Stimulated activated memory B cell treated with anti-CD40 and anti-IgM and Interleukin-4, amounts not matched to agents 10 μg/mL and 1 μg/mL and 100 μg/mL, for 72 hours (primary cell): ENCODE data around the gene SOST.
A peak's percentile ranks its signal among the peaks of the same experiment; 100 is the strongest.

Experiments
- ATAC-seq: fragments of 150-1000 bp; cut with Tn5 transposase; 2 replicates; pipeline ENCODE4 v1.10.0; 2021
- H3K27ac Mint-ChIP-seq: one replicate; pipeline ENCODE4 v1.8.0; 2022; ENCODE audit warnings: mild to moderate bottlenecking, mixed read lengths
- H3K27me3 Mint-ChIP-seq: one replicate; pipeline ENCODE4 v1.8.0; 2022; ENCODE audit warnings: mixed read lengths
- H3K36me3 Mint-ChIP-seq: one replicate; pipeline ENCODE4 v1.8.0; 2022; ENCODE audit warnings: mixed read lengths
- H3K4me1 Mint-ChIP-seq: one replicate; pipeline ENCODE4 v1.8.0; 2022; ENCODE audit warnings: mixed read lengths
- H3K4me3 Mint-ChIP-seq: one replicate; pipeline ENCODE4 v1.8.0; 2022; ENCODE audit warnings: mild to moderate bottlenecking, moderate library complexity, mixed read lengths
- H3K9me3 Mint-ChIP-seq: one replicate; pipeline ENCODE4 v1.8.0; 2022; ENCODE audit warnings: mixed read lengths

Gene SOST

GRCh38 chr17:43782913-43783680 is 24.5 kb upstream of the SOST start:
- no peaks in the 10 kb centered on the region for H3K9me3 Mint-ChIP-seq
- H3K27me3 Mint-ChIP-seq, result peaks cover 46% of the 10 kb centered on the region
- H3K36me3 Mint-ChIP-seq, result no peaks in the 10 kb centered on the region
- peaks cover 8% of the 10 kb centered on the region for H3K4me1 Mint-ChIP-seq
- no peak overlapping the region for H3K27ac Mint-ChIP-seq
- no peak overlapping the region for H3K4me3 Mint-ChIP-seq
- no peak for ATAC-seq

- peak within 1 kb of the TSS; percentile 96 for H3K4me3 Mint-ChIP-seq
- H3K36me3 Mint-ChIP-seq, result peaks cover 2% of the 10 kb centered on the region
- H3K27me3 Mint-ChIP-seq, result peaks cover 41% of the 10 kb centered on the region
- peaks cover 13% of the 10 kb centered on the region for H3K4me1 Mint-ChIP-seq
- H3K9me3 Mint-ChIP-seq, result no peaks in the 10 kb centered on the region
- ATAC-seq, result no peak
- peak within 1 kb of the TSS; percentile 83 for H3K27ac Mint-ChIP-seq
These were observed 21.5 kb upstream of the SOST start, which contains the start of gene CFAP97D1 for GRCh38 chr17:43780135-43780534. Gene CFAP97D1, plus strand, starts transcription at chr17:43780435. Its CDS starts 28 bp downstream, at chr17:43780463.

- ATAC-seq, result peak; percentile 34
These were observed 20.8 kb upstream of the SOST start for GRCh38 chr17:43779145-43780125.

GRCh38 chr17:43778337-43779144 is 19.9 kb upstream of the SOST start, which contains the start of gene DUSP3:
Gene DUSP3, minus strand, starts transcription at chr17:43778977. Its CDS starts 53 bp downstream, at chr17:43778924.
- peak within 1 kb of the TSS; percentile 96 for H3K4me3 Mint-ChIP-seq
- no peaks in the 10 kb centered on the region for H3K9me3 Mint-ChIP-seq
- peak; percentile 96 for ATAC-seq
- peaks cover 14% of the 10 kb centered on the region for H3K36me3 Mint-ChIP-seq
- peaks cover 25% of the 10 kb centered on the region for H3K27me3 Mint-ChIP-seq
- H3K27ac Mint-ChIP-seq, result peak within 1 kb of the TSS; percentile 83
- H3K4me1 Mint-ChIP-seq, result peaks cover 16% of the 10 kb centered on the region

More at GRCh38 chr17:43779145-43780125, 20.8 kb upstream of the SOST start:
- Mint-ChIP-seq H3K9me3 (no peaks in the 10 kb centered on the region), H3K36me3 (peaks cover 6% of the 10 kb centered on the region), H3K4me1 (peaks cover 13% of the 10 kb centered on the region), H3K27ac (peak overlapping the region; percentile 83), H3K27me3 (peaks cover 34% of the 10 kb centered on the region), H3K4me3 (peak overlapping the region; percentile 96)

GRCh38 chr17:43774304-43775250 is 16.0 kb upstream of the SOST start:
- peaks cover 41% of the 10 kb centered on the region for H3K36me3 Mint-ChIP-seq
- H3K27ac Mint-ChIP-seq, result no peak overlapping the region
- no peak overlapping the region for H3K4me3 Mint-ChIP-seq
- no peaks in the 10 kb centered on the region for H3K9me3 Mint-ChIP-seq
- peaks cover 28% of the 10 kb centered on the region for H3K4me1 Mint-ChIP-seq
- H3K27me3 Mint-ChIP-seq, result no peaks in the 10 kb centered on the region
- no peak for ATAC-seq

- Mint-ChIP-seq H3K36me3 (peaks cover 46% of the 10 kb centered on the region), H3K4me3 (no peak overlapping the region), H3K27ac (peak overlapping the region; percentile 78), H3K9me3 (no peaks in the 10 kb centered on the region), H3K4me1 (peaks cover 29% of the 10 kb centered on the region), H3K27me3 (no peaks in the 10 kb centered on the region)
- ATAC-seq, result peak; percentile 31
These were observed 14.5 kb upstream of the SOST start for GRCh38 chr17:43772877-43773648.

- Mint-ChIP-seq H3K27me3 (no peaks in the 10 kb centered on the region), H3K9me3 (no peaks in the 10 kb centered on the region), H3K4me3 (no peak overlapping the region), H3K36me3 (peaks cover 46% of the 10 kb centered on the region), H3K4me1 (peaks cover 25% of the 10 kb centered on the region), H3K27ac (no peak overlapping the region)
- ATAC-seq, result no peak
These were observed 12.9 kb upstream of the SOST start for GRCh38 chr17:43771463-43771862.

GRCh38 chr17:43770957-43771356 is 12.4 kb upstream of the SOST start:
- H3K4me1 Mint-ChIP-seq, result peaks cover 25% of the 10 kb centered on the region

GRCh38 chr17:43769859-43770258 is 11.3 kb upstream of the SOST start:
- ATAC-seq, result no peak
- Mint-ChIP-seq H3K27ac (no peak overlapping the region), H3K27me3 (no peaks in the 10 kb centered on the region), H3K4me1 (peaks cover 25% of the 10 kb centered on the region), H3K4me3 (no peak overlapping the region), H3K9me3 (no peaks in the 10 kb centered on the region), H3K36me3 (peaks cover 41% of the 10 kb centered on the region)

More at GRCh38 chr17:43770957-43771356, 12.4 kb upstream of the SOST start:
- H3K4me3 Mint-ChIP-seq, result no peak overlapping the region
- peaks cover 46% of the 10 kb centered on the region for H3K36me3 Mint-ChIP-seq
- ATAC-seq, result no peak
- H3K27ac Mint-ChIP-seq, result no peak overlapping the region
- H3K27me3 Mint-ChIP-seq, result no peaks in the 10 kb centered on the region
- H3K9me3 Mint-ChIP-seq, result no peaks in the 10 kb centered on the region

- Mint-ChIP-seq H3K27ac (no peak overlapping the region), H3K36me3 (peaks cover 40% of the 10 kb centered on the region), H3K27me3 (no peaks in the 10 kb centered on the region), H3K4me1 (peaks cover 25% of the 10 kb centered on the region), H3K4me3 (no peak overlapping the region), H3K9me3 (no peaks in the 10 kb centered on the region)
- no peak for ATAC-seq
These were observed 10.8 kb upstream of the SOST start for GRCh38 chr17:43769426-43769825.

- no peak for ATAC-seq
- Mint-ChIP-seq H3K27me3 (no peaks in the 10 kb centered on the region), H3K4me1 (peaks cover 25% of the 10 kb centered on the region), H3K27ac (no peak overlapping the region), H3K36me3 (peaks cover 36% of the 10 kb centered on the region), H3K9me3 (no peaks in the 10 kb centered on the region), H3K4me3 (no peak overlapping the region)
These were observed 10.4 kb upstream of the SOST start for GRCh38 chr17:43768943-43769342.

- Mint-ChIP-seq H3K4me3 (no peak overlapping the region), H3K27me3 (no peaks in the 10 kb centered on the region), H3K9me3 (no peaks in the 10 kb centered on the region), H3K36me3 (peaks cover 30% of the 10 kb centered on the region), H3K27ac (no peak overlapping the region), H3K4me1 (peaks cover 21% of the 10 kb centered on the region)
- ATAC-seq, result peak; percentile 89
These were observed 9.8 kb upstream of the SOST start for GRCh38 chr17:43768382-43768781.

- H3K4me3 Mint-ChIP-seq, result no peak overlapping the region
- peaks cover 14% of the 10 kb centered on the region for H3K4me1 Mint-ChIP-seq
- H3K36me3 Mint-ChIP-seq, result peaks cover 23% of the 10 kb centered on the region
- no peak overlapping the region for H3K27ac Mint-ChIP-seq
- no peaks in the 10 kb centered on the region for H3K27me3 Mint-ChIP-seq
- no peaks in the 10 kb centered on the region for H3K9me3 Mint-ChIP-seq
- no peak for ATAC-seq
These were observed 9.1 kb upstream of the SOST start for GRCh38 chr17:43767713-43768059.
